Activated T-cell treated with anti-CD3 and anti-CD28 coated beads, Interleukin-2, amount 50 U/mL, for 1 hour (primary cell): ENCODE data around the gene UBAC2.
"Not testable (repeated sequence)": the region's sequence is repeated elsewhere in the genome, so short reads cannot be mapped to it uniquely, and the experiment has no call there.

Experiments
- DNase-seq: peaks from one replicate; pipeline ENCODE4 v3.0.0-alpha.2; 2020

Gene UBAC2

DNA sequence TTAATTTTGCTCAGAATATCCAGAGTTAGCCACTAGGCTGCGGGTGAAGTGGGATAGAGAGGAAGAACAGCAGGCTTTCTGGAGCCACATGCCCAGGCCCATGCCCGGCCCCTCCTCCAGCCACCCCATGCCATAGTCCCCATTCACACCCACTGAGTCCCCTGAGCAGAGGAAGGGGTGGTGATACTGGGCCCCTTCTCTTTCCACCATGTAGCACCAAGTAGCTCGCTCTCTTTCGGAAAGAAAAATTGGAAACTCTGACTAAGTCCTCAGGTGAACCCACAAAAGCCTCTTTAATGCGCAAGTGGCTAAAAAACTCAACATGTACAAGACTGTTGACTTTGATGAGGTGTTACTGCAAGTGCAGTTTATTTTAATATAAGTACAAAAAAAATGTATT lies 183.3 kb downstream of the UBAC2 start:
- peak; percentile 61 for DNase-seq

DNA sequence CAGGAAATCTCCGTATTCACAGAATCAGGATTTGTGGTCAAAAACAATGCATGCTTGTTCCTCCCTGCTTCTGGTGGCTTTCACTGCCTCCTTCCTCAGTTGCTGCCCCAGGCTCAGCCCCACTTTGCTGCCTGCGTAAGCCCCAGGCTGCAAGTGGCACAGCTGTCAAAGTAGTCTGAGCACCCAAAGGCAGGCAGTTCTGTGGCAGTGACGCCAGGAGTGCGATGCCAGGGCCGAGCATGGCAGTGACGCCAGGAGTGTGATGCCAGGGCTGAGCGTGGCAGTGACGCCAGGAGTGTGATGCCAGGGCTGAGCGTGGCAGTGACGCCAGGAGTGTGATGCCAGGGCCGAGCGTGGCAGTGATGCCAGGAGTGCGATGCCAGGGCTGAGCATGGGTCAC lies 183.8 kb downstream of the UBAC2 start:
- peak; percentile 69 for DNase-seq

DNA sequence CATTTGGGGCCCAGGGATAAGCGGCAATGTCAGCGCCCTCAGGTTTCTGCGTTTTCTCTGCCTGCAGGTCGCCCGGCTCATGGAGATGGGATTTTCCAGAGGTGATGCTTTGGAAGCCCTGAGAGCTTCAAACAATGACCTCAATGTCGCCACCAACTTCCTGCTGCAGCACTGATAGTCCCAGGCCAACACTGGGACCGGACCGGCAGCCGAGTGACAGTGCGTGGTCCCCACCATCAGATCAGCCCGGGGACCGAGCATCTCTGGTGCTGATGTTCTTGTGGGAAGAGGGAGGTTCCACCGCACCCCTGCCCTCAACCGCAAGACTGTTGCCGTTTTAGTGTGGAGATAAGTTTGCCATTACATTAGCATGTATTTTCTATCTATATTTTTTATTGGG lies 184.5 kb downstream of the UBAC2 start:
- peak; percentile 20 for DNase-seq

DNA sequence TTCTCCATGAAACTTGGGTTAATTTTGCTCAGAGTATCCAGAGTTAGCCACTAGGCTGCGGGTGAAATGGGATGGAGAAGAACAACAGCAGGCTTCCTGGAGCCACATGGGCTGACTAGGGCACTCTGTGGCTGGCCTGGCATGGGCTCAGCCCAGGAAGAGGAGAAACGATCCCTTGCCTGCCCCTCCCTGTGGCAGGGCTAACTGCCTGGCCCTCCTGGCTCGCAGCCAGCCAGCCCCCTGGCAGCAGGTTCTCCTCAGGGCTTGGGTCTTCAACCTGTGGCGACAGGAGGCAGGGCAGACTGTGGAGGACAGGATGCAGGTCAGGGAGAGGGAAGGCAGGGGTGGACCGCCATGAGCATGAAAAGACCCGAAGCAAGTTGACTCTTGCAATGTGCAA lies 185.3 kb downstream of the UBAC2 start:
- peak; percentile 17 for DNase-seq

DNA sequence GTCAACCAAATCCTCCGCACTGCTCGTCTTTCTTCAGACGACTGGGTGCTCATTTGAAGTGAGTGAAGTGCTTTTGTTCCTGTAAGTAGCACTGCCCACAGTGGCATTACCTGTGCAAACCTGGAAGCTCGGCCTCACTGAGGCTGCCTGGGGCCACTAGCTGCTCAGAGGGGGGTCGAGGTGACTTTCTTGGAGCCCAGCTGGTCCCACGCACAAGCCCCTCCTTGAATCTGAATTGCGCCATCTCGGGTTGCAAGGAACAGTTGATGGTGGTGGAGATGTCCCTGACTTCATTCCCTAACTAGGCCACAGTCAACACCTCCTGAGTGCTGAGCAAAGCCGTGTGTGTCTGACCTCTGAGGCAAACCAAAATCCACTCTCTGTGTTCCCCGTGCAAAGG lies 185.8 kb downstream of the UBAC2 start:
- peak; percentile 17 for DNase-seq

DNA sequence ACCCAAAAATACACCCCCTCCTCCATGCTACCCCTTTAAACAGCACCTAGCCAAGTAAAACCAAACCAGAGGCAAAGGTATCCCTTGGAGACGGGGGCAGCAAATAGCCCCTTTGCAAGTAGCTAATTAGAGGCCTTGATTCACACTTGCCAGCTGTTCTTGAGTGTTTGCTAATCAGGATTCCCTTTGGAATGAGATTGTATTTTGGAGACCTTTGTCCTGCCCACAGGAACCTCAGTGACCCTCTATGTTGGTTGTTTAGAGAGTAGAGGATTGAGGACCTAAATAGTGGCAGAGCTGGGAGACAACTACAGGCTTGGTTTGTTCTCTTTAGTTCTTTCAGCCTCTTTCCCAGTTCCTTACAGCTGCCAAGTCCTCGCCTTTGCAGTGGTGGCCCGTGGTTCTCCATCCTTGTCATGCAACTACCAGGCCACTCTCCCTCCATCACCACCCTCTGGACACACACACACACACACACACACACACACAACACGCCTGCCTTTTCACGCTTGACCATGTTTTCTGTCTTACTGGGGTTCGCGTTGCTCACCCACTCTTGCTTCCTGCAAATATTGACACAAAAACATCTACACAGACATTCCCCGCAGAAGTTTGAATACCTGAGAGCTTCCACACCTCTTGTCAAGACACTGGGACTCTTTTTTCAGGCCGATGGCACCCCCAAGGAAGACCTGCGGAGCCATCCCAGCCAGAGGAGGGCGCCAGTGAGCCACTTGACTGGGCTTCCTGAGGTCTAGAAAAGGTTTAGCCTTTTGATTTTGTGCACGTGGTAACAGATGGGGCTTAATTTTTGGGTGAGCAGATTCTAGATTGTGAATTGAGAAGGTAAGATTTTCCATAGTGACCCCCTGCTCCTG lies 186.5 kb downstream of the UBAC2 start:
- DNase-seq = peak; percentile 92

DNA sequence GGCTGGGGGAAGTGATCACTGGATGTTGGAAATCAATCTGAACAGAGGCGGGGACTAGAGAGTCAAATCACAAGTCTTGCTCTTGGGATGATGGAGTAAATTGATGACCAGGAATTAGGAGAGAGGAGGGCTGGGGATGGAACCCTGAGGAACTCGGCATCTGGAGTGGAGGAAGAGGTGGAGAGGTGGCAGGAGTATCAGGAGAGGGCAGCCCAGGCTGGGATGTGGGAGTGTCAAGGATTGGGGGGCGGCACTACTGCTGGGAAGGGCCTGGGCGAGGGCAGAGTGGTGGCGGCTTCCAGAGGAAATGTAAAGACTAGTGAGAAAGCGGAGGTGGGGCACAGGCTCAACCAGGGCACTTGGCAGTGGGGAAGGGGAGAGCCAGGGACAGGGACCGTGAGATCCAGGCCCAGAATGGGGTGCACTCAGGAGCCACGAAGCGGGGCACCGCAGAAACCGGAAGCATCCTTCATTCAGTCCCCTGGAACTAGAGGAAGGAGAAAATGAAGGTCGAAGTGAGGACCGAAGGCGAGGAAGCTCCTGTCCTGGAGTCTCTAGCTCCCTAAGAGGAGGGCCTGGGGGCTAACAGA lies 187.8 kb downstream of the UBAC2 start:
- peak; percentile 16 for DNase-seq

DNA sequence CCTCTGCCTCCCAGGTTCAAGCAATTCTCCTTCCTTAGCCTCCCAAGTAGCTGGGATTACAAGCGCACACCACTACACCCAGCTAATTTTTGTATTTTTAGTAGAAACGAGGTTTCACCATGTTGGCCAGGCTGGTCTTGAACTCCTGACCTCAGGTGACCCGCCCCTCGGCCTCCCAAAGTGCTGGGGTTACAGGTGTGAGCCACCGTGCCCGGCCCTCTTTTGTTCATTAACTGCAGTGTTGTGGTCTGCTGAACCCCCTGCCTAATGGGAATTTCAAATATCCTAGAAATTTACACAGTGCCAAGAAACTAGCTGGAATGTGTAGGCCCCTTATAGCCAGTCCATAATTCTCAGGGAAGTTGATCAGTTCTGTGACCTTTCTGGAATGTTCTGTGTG lies 188.4 kb downstream of the UBAC2 start:
- peak; percentile 6 for DNase-seq

DNA sequence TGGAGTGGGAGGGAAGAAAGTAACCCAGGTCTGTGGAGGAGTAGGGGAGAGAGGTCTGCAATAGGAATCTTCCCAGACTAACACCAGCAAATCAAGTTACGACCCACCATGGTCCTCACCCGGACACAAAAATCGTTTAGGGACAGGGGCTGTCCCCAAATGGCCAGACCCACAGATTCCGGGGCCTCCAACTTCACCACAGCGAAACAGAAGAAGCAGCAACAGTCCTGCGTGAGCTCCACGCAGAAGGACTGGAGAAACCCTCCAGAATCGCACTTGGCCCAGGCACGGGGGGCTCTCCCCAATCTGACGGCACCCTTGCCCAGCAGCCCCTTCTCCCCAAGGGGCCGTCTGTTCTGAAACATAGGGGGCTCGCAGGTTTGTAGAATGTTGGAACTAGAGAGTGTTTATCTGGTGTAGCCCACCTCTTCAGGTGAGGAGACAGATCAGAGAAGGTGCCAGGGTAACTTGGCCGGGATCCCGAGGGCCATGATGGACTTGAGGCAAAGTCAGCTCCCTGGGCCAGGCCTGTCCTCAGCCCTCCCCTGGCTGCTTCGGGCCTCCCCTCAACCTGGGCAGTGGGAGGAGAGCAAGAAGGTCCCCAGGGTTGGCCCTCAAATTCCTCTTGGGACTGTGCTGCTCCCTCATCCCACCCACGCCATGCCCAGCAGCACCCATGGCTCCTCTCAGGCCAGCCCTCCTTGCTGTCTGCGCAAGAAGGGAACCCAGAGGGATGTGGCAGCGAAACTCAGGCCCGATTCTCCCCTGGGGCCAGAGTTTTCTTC lies 189.1 kb downstream of the UBAC2 start:
- peak; percentile 19 for DNase-seq

DNA sequence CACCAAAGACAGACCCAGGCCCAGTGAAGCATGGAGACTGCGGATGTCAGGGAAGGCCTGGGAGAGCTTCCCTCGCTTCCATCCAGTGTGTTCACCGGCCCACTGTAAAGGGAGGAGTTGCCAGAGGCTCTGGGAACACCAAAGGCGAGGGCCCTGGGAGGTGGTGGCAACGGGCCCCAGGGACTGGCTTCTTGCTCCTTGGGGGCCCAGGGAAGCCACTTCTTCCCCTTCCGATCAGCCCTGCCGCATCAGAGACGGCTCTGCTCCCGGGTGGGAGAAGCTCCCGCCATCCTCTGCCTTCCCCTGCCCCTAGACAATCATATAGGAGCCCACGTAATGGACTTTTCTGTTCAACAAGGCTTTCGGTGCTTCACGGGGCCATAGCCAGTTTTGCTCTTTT lies 189.9 kb downstream of the UBAC2 start:
- peak; percentile 7 for DNase-seq

DNA sequence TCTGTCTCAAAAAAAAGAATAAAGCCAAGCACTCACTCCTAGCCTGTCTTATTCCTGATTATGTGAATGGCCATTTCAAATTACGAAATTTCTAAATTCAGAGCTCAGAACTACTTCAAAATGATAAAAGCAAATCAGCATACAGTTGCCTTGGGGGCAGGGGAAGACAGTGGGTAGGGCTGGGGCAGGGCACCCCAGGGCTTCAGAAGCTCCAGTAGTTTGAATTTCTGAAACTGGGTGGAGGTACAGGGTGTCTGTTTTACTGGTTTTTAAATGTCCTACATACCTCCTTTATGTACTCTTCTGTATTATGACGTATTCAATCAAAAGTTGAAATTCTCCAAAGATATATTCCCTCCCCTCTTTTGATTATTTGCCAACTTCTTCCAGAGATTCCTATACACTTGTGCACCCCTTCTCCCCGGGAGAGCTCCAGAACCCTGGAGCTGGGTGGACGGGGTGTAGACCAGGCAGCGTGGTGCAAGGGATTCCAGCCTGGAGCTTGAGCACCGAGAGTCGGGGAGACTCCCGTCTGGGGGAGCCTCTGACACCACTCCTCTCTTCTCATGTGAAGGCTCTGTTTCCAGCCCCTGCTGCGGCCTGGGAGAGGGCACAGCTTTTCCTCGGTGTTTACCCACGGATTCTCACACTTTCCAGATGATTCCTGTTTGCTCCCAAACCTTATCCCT lies 191.3 kb downstream of the UBAC2 start:
- DNase-seq = peak; percentile 10

DNA sequence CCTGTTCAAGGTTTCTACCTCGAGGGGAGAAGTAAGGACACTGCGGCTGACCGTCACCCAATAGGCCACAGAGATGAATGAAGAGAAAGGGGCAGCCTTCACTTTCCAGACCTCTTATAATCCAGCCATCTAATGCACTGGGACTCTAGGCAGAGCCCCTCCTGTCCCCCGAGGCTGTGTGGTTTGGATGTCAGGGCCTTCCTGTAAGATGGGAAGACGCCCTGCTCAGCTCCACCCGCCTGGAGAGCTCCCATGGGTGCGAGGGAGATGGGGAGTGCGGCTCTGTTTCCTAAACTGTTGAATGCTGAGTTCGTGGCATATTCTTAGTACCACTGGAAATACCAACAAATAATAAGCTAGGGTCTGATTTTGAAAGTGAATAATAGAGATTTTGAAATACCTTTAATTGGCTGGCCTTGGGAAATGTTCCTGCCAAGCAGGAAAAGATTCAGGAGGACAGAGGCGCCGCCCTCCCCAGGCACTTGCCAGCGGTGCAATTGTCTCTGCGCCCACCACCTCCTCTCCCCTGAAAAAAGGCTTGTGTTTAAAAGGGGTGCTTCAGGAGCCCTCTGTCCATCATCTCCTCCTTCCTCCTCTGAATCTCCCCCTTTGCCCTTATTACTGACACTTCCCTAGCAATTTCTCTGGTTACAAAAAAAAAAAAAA lies 191.9 kb downstream of the UBAC2 start:
- peak; percentile 6 for DNase-seq

DNA sequence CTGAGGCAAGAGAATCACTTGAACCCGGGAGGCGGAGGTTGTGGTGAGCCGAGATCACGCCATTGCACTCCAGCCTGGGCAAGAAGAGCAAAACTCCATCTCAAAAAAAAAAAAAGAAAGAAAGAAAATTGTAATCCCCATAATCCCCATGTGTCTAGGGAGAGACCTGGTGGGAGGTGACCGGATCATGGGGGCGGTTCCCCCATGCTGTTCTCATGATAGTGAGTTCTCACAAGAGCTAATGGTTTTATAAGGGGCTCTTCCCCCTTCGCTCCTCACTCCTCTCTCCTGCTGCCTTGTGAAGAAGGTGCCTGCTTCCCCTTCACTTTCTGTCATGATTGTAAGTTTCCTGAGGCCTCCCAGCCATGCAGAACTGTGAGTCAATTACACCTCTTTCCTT lies 192.7 kb downstream of the UBAC2 start:
- not testable (repeated sequence) for DNase-seq

DNA sequence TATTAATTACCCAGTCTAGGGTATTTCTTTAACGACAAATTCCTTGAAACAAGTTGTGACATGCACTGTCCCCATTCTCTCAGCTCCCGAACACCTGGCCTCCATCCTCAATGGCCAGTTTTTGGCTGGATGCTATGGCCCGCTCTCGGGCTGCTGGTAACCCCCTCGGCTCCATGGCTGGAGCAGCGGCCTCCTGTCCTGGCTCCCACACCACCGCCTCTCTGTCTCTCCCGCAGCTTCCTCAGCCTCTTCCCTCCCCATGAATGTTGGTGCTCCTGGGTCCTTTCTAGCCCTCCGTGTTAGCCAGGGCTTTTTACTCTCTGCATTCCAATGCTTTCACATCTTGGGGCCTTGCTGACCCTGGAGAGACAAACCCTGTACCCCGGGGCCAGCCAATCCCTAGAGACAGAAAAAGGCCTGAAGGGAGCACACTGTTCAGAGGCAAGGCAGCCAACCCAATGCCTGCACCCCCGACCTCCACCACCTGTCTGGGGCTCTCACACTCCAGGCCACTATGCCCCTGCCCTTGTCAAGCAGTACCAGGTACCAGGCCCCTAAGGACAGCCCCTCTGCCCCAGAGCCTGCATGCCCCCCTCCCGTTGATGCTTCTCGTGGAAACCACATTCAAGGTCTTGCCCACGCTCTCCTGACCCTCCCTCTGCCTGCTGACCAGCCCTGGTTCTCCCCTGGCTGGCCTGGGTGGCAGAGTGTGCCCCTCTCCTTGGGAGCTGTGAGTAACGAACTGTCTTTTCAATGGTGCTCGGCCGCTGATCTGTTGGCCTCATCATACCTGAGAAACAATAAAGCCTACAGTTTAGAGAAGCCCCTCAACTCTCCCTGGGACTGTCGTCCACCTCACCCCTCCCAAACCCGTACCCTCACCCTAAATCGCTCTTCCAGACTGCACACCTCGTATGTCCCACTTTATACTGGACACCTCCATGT lies 193.4 kb downstream of the UBAC2 start:
- peak; percentile 10 for DNase-seq

DNA sequence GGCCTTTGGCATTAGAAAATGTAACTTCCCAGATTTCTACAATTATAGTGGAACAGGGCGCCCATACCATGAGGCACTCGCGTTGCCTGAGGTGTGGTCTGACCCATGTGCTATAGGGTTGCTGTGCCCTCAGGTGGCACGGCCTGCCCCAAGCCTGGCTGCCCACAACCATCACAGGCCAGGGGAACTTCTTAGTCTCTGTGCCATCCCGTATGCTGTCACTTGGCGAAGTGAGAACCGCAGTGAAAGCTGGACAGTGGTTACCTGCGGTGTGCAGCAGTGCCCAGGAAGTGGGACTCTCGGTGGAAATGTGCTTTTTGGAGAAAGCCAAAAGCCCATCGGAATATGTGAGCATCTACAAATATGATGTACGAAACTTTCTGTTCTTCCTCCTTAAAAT lies 194.8 kb downstream of the UBAC2 start:
- DNase-seq = peak; percentile 9

DNA sequence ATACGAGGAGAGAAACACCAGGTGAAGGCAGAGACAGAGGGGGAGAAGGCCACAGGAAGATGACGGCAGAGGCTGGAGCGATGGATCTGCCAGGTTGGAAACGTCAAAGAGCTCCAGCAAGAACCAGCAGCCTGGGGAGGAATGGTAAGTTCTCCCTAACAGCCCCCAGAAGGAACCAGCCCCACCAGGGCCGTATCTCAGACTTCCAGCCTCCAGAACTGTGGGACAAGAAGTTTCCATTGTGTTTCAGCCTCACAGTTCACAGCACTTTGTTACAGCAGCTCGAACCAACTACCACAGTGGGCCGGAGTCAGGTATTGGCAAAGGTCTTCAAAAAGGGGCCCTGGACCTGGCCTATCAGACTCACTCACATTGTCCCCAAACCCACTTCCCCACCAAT lies 195.8 kb downstream of the UBAC2 start:
- DNase-seq = peak; percentile 10

DNA sequence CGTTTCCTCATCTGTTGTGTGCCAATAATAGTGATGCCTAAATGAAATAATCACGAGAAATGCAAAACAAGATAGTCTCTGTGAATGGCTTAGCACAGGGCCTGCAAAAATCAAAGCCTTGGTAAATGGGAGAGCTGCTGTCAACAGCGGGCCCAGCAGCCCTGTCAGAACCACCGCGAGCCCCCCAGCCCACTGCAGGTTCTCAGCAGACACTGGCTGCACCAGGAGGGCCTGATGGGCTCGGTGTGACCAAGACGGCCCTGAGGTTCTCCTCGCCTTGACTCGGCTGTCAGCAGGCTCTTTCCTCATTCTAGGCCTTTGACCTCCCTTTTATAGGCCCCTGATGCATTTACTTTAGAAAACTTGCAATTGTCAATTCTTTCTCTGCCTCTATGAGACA lies 197.4 kb downstream of the UBAC2 start:
- no peak for DNase-seq

DNA sequence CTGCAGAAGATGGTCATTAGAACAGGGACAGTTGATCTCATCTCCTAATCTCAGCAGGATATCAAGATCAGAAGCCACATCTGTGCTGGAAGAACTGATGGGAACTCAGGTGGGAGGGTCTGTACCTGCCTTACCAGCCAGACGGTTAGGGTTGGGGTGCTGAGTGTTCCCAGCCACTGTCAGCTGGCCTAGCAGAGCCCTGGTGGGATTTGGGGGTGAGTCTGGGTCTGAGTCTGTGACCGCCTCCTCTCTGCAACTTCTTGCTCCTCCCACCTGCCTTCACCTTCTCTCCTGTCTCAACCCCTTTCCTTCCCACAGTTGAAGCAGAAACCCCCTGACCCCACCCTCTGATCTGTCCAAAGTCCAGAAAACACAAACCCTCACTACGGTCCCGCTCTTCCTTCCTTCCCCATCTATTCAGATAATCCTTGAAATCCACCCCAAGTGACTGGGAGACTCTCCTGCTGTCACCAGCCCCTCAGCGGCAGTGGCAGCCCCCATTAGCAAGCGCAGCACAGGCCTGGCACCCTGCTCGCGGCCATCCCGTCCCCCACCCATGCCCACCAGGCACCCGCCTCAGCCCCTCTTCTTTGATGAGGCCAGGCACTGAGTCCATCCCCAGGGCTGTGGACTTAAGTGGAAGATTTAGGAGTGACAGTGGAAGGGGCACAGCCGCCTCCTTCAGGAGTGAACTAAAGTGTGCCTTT lies 198.4 kb downstream of the UBAC2 start:
- no peak for DNase-seq

DNA sequence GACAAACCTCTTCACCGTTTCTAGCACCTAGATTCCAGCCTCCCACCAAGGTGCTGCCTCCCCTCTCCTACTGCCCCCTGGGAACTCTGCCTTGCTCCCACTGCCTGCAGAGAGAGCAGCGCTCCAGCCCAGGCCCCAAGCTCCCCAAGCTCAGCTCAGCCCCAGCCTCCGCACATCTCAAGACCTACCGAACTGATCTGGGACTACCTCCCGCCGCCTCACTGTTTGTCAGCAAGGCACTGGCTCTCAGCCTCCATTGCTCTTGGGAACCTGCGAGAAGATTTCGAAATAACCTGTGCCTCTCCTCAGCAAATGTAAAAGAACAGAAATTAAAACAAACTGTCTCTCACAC lies 198.9 kb downstream of the UBAC2 start:
- DNase-seq = no peak

DNA sequence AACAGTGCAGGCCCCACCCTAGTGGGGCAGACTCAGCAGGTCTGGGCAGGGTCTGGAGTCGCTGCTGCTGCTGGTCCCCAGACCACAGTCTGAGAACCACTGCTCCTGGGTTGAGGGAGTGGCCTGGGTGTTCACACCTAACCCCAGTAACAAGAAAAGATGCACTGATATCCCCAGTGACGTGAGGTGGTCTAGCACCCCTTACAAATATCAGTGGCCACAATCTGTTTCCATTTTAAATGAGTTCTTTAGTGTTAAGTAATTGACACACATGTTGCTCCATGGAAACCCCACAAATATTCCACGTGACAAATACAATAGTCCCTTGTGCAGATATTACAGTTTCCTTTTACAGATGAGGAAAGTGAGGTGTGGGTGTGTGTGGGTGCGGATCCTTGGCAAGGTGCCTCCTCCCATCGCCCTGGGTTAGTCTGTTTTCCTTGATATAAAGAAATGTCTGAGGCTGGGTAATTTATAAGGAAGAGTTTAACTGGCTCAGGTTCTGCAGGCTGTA lies 202.9 kb downstream of the UBAC2 start:
- no peak for DNase-seq
